Measurements from ENCODE around the gene SAMD4B. TPM values are rescaled to one million over a fixed set of nuclear protein-coding genes. Genes with fewer than 3 reads are reported as not detected.

The SAMD4B gene
- total and polyA plus RNA-seq, 9 of the 15 experiments (the other 6 are each of a cell fraction or from before 2014, with no cell fraction given), result 3.4 to 90.5 (median 38.0) TPM

DNA sequence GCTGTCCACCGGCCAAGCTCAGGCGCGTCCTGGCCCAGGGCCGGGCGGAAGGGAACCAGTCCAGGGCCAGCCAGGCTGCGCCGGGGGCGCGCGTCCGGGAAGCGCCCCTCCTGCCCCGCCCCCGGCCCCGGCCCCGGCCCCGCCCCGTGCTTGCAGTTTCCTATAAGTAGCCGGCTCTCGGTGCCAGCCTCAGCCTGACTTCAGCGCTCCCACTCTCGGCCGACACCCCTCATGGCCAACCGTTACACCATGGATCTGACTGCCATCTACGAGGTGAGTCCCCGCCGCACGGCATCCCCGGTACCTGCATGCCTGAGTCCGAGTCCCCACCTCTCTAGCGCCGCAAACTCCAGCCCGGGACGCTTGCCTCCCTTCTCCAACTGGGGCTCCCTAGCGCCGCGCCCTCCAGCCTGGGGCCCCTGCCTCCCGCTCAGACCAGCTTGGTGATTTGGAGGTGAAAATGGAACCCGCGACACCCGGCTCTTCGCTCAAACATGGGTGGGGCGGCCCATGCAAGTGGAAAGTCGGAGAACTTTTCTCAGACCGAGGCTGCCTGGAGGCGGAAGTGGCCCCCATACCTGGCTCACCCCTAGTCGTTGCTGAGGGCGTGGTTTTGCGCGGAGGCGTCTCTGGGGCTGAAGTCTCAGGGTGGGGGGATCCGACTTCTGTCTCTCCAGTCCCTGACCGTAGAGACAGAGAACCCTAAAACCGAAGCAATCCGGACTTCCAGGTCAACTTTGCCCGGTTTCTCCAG is 64.6 kb downstream of the SAMD4B start, which contains the start of gene ZFP36 (continued):
- TF ChIP-seq DPF2 (IDR thresholded peaks at IDR 0.05) (peak; percentile 16; the same call in 1 of the 2 replicates), NFXL1 (CRISPR knock-in tag; IDR thresholded peaks at IDR 0.05) (no peak), PHF8 (IDR thresholded peaks at IDR 0.05; ENCODE audit: borderline replicate concordance, low read length) (peak; percentile 89; the same call in 1 of the 2 replicates), EP400 (IDR thresholded peaks at IDR 0.05) (peak; percentile 59), NKRF (IDR thresholded peaks at IDR 0.05; ENCODE audit: borderline replicate concordance) (0 out of 2 replicates have a peak, but pooled peaks have one; percentile 35), CEBPG (CRISPR knock-in tag; IDR thresholded peaks at IDR 0.05) (no peak), CEBPG (tag; conservative IDR thresholded peaks at IDR 0.05 in 1 of 2, IDR thresholded peaks at IDR 0.05 in 1 of 2) (no peak), ZNF408 (CRISPR knock-in tag; IDR thresholded peaks at IDR 0.05; ENCODE audit: low read depth) (no peak), CXXC5 (CRISPR knock-in tag; IDR thresholded peaks at IDR 0.05) (peak; percentile 21), SPI1 (IDR thresholded peaks at IDR 0.05; ENCODE audit: borderline replicate concordance, low read depth, low read length) (peak; percentile 67; the same call in 1 of the 2 replicates), TAF9B (IDR thresholded peaks at IDR 0.05; ENCODE audit: partially characterized antibody) (peak; percentile 34), SMARCB1 (IDR thresholded peaks at IDR 0.05; ENCODE audit: insufficient read length, low read depth) (no peak), ZNF830 (CRISPR knock-in tag; IDR thresholded peaks at IDR 0.05) (0 out of 2 replicates have a peak, but pooled peaks have one; percentile 47), PURB (CRISPR knock-in tag; IDR thresholded peaks at IDR 0.05; ENCODE audit: low read depth) (no peak), HMBOX1 (IDR thresholded peaks at IDR 0.05) (0 out of 2 replicates have a peak, but pooled peaks have one; percentile 39), TOE1 (IDR thresholded peaks at IDR 0.05; ENCODE audit: borderline replicate concordance) (0 out of 2 replicates have a peak, but pooled peaks have one; percentile 16), TOE1 (CRISPR knock-in tag; IDR thresholded peaks at IDR 0.05; ENCODE audit: borderline replicate concordance, low read depth) (no peak), ZNF347 (CRISPR knock-in tag; IDR thresholded peaks at IDR 0.05; ENCODE audit: low read depth) (no peak), ARHGAP35 (IDR thresholded peaks at IDR 0.05; ENCODE audit: partially characterized antibody) (no peak), FIP1L1 (IDR thresholded peaks at IDR 0.05; ENCODE audit: low read depth, low read length, poor library complexity, severe bottlenecking) (peak; percentile 96), NR1H2 (CRISPR knock-in tag; IDR thresholded peaks at IDR 0.05) (0 out of 2 replicates have a peak, but pooled peaks have one; percentile 24)
- TF ChIP-seq, protein P1, sequence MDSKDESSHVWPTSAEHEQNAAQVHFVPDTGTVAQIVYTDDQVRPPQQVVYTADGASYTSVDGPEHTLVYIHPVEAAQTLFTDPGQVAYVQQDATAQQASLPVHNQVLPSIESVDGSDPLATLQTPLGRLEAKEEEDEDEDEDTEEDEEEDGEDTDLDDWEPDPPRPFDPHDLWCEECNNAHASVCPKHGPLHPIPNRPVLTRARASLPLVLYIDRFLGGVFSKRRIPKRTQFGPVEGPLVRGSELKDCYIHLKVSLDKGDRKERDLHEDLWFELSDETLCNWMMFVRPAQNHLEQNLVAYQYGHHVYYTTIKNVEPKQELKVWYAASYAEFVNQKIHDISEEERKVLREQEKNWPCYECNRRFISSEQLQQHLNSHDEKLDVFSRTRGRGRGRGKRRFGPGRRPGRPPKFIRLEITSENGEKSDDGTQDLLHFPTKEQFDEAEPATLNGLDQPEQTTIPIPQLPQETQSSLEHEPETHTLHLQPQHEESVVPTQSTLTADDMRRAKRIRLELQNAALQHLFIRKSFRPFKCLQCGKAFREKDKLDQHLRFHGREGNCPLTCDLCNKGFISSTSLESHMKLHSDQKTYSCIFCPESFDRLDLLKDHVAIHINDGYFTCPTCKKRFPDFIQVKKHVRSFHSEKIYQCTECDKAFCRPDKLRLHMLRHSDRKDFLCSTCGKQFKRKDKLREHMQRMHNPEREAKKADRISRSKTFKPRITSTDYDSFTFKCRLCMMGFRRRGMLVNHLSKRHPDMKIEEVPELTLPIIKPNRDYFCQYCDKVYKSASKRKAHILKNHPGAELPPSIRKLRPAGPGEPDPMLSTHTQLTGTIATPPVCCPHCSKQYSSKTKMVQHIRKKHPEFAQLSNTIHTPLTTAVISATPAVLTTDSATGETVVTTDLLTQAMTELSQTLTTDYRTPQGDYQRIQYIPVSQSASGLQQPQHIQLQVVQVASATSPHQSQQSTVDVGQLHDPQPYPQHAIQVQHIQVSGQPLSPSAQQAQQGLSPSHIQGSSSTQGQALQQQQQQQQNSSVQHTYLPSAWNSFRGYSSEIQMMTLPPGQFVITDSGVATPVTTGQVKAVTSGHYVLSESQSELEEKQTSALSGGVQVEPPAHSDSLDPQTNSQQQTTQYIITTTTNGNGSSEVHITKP (IDR thresholded peaks at IDR 0.05; ENCODE audit: partially characterized antibody), result peak; percentile 69

Measured in K562 (cell line).